ENCODE data around the gene PLG.

GRCh38 chr6:160756871-160757270, 54.8 kb downstream of the PLG start:
- TF ChIP-seq, protein P1, sequence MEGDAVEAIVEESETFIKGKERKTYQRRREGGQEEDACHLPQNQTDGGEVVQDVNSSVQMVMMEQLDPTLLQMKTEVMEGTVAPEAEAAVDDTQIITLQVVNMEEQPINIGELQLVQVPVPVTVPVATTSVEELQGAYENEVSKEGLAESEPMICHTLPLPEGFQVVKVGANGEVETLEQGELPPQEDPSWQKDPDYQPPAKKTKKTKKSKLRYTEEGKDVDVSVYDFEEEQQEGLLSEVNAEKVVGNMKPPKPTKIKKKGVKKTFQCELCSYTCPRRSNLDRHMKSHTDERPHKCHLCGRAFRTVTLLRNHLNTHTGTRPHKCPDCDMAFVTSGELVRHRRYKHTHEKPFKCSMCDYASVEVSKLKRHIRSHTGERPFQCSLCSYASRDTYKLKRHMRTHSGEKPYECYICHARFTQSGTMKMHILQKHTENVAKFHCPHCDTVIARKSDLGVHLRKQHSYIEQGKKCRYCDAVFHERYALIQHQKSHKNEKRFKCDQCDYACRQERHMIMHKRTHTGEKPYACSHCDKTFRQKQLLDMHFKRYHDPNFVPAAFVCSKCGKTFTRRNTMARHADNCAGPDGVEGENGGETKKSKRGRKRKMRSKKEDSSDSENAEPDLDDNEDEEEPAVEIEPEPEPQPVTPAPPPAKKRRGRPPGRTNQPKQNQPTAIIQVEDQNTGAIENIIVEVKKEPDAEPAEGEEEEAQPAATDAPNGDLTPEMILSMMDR (IDR thresholded peaks at IDR 0.05; ENCODE audit: low read depth, low read length): no peak
- no peak for TF ChIP-seq POLR2A (IDR thresholded peaks at IDR 0.05; ENCODE audit: extremely low read depth, insufficient read length)
- TF ChIP-seq MYC (IDR thresholded peaks at IDR 0.05; ENCODE audit: low read depth, low read length): no peak
- no peak for TF ChIP-seq MAX (IDR thresholded peaks at IDR 0.05; ENCODE audit: low read depth, low read length)
